T-helper 1 cell treated with Interleukin-12 subunit alpha and Interleukin-12 subunit beta and Interleukin-4 antibody, amounts not matched to agents 30 μg/mL and 1 μg/mL, for 36 hours (primary cell): ENCODE data around the gene MOV10L1.

Experiments
- H3K27ac Mint-ChIP-seq: one replicate; pipeline ENCODE4 v1.8.0; 2021; ENCODE audit warnings: mild to moderate bottlenecking, mixed read lengths
- H3K27me3 Mint-ChIP-seq: one replicate; pipeline ENCODE4 v1.8.0; 2021; ENCODE audit warnings: low read depth, mixed read lengths
- H3K36me3 Mint-ChIP-seq: one replicate; pipeline ENCODE4 v1.8.0; 2021; ENCODE audit warnings: low read depth, mixed read lengths
- H3K4me1 Mint-ChIP-seq: one replicate; pipeline ENCODE4 v1.8.0; 2021; ENCODE audit warnings: low read depth, mixed read lengths
- H3K4me3 Mint-ChIP-seq: one replicate; pipeline ENCODE4 v1.8.0; 2021; ENCODE audit warnings: mild to moderate bottlenecking, moderate library complexity, mixed read lengths
- H3K9me3 Mint-ChIP-seq: one replicate; pipeline ENCODE4 v1.8.0; 2021; ENCODE audit warnings: mixed read lengths

The MOV10L1 gene

GRCh38 chr22:50056214-50056972, 33.4 kb upstream of the MOV10L1 start:
- no peak overlapping the region for H3K4me3 Mint-ChIP-seq
- H3K36me3 Mint-ChIP-seq = no peaks in the 10 kb centered on the region
- H3K27ac Mint-ChIP-seq = no peak overlapping the region
- no peaks in the 10 kb centered on the region for H3K4me1 Mint-ChIP-seq
- peaks cover 18% of the 10 kb centered on the region for H3K9me3 Mint-ChIP-seq
- H3K27me3 Mint-ChIP-seq = peaks cover 40% of the 10 kb centered on the region

- Mint-ChIP-seq H3K27ac (no peak overlapping the region), H3K36me3 (no peaks in the 10 kb centered on the region), H3K9me3 (peaks cover 13% of the 10 kb centered on the region), H3K4me1 (no peaks in the 10 kb centered on the region), H3K4me3 (no peak overlapping the region), H3K27me3 (peaks cover 36% of the 10 kb centered on the region)
Observed at GRCh38 chr22:50057278-50058060, 32.3 kb upstream of the MOV10L1 start.

GRCh38 chr22:50058061-50058905, 31.5 kb upstream of the MOV10L1 start, which contains the start of gene TTLL8:
TSS of gene TTLL8 (minus strand) at chr22:50058298.
- Mint-ChIP-seq H3K9me3 (peaks cover 8% of the 10 kb centered on the region), H3K36me3 (no peaks in the 10 kb centered on the region), H3K4me3 (no peak within 1 kb of the TSS), H3K27ac (no peak within 1 kb of the TSS), H3K27me3 (peaks cover 36% of the 10 kb centered on the region), H3K4me1 (no peaks in the 10 kb centered on the region)

- Mint-ChIP-seq H3K4me1 (no peaks in the 10 kb centered on the region), H3K27me3 (peaks cover 36% of the 10 kb centered on the region), H3K4me3 (no peak overlapping the region), H3K36me3 (no peaks in the 10 kb centered on the region), H3K27ac (no peak overlapping the region), H3K9me3 (no peaks in the 10 kb centered on the region)
Observed at GRCh38 chr22:50058906-50059880, 30.6 kb upstream of the MOV10L1 start.

- Mint-ChIP-seq H3K27ac (no peak overlapping the region), H3K27me3 (peaks cover 36% of the 10 kb centered on the region), H3K4me1 (no peaks in the 10 kb centered on the region), H3K4me3 (no peak overlapping the region), H3K9me3 (no peaks in the 10 kb centered on the region), H3K36me3 (no peaks in the 10 kb centered on the region)
Observed at GRCh38 chr22:50059881-50060262, 29.9 kb upstream of the MOV10L1 start.

- Mint-ChIP-seq H3K27ac (no peak overlapping the region), H3K36me3 (no peaks in the 10 kb centered on the region), H3K4me1 (no peaks in the 10 kb centered on the region), H3K27me3 (peaks cover 31% of the 10 kb centered on the region), H3K9me3 (no peaks in the 10 kb centered on the region), H3K4me3 (no peak overlapping the region)
Observed at GRCh38 chr22:50060441-50061140, 29.2 kb upstream of the MOV10L1 start.

GRCh38 chr22:50061141-50061823, 28.5 kb upstream of the MOV10L1 start:
- no peak overlapping the region for H3K4me3 Mint-ChIP-seq
- peaks cover 25% of the 10 kb centered on the region for H3K27me3 Mint-ChIP-seq
- H3K27ac Mint-ChIP-seq = no peak overlapping the region
- no peaks in the 10 kb centered on the region for H3K36me3 Mint-ChIP-seq
- no peaks in the 10 kb centered on the region for H3K9me3 Mint-ChIP-seq
- no peaks in the 10 kb centered on the region for H3K4me1 Mint-ChIP-seq

GRCh38 chr22:50061824-50062355, 27.9 kb upstream of the MOV10L1 start:
- Mint-ChIP-seq H3K4me3 (no peak overlapping the region), H3K27ac (no peak overlapping the region), H3K4me1 (no peaks in the 10 kb centered on the region), H3K9me3 (no peaks in the 10 kb centered on the region), H3K36me3 (no peaks in the 10 kb centered on the region), H3K27me3 (peaks cover 19% of the 10 kb centered on the region)

- H3K36me3 Mint-ChIP-seq = no peaks in the 10 kb centered on the region
- H3K27ac Mint-ChIP-seq = no peak overlapping the region
- no peak overlapping the region for H3K4me3 Mint-ChIP-seq
- peaks cover 15% of the 10 kb centered on the region for H3K27me3 Mint-ChIP-seq
- no peaks in the 10 kb centered on the region for H3K4me1 Mint-ChIP-seq
- no peaks in the 10 kb centered on the region for H3K9me3 Mint-ChIP-seq
Observed at GRCh38 chr22:50062509-50063135, 27.2 kb upstream of the MOV10L1 start.

GRCh38 chr22:50063589-50064393, 26.0 kb upstream of the MOV10L1 start:
- no peaks in the 10 kb centered on the region for H3K36me3 Mint-ChIP-seq

GRCh38 chr22:50064453-50064852, 25.4 kb upstream of the MOV10L1 start:
- Mint-ChIP-seq H3K27me3 (peaks cover 6% of the 10 kb centered on the region), H3K4me3 (no peak overlapping the region), H3K27ac (no peak overlapping the region), H3K4me1 (no peaks in the 10 kb centered on the region), H3K9me3 (no peaks in the 10 kb centered on the region), H3K36me3 (no peaks in the 10 kb centered on the region)

More at GRCh38 chr22:50063589-50064393, 26.0 kb upstream of the MOV10L1 start:
- Mint-ChIP-seq H3K4me1 (no peaks in the 10 kb centered on the region), H3K27ac (no peak overlapping the region), H3K27me3 (peaks cover 13% of the 10 kb centered on the region), H3K9me3 (no peaks in the 10 kb centered on the region), H3K4me3 (no peak overlapping the region)

- no peaks in the 10 kb centered on the region for H3K27me3 Mint-ChIP-seq
- H3K36me3 Mint-ChIP-seq = no peaks in the 10 kb centered on the region
- H3K4me3 Mint-ChIP-seq = no peak overlapping the region
- H3K27ac Mint-ChIP-seq = no peak overlapping the region
- H3K4me1 Mint-ChIP-seq = no peaks in the 10 kb centered on the region
- H3K9me3 Mint-ChIP-seq = no peaks in the 10 kb centered on the region
Observed at GRCh38 chr22:50067244-50067643, 22.6 kb upstream of the MOV10L1 start.
